IMR-90 (cell line): ENCODE results near the gene NOD2. TPM values are rescaled to one million over a fixed set of nuclear protein-coding genes. Genes with fewer than 3 reads are reported as not detected.

Experiments
- ATAC-seq: fragments of 200-7000 bp; cut with Tn5 transposase; 2 replicates; pipeline ENCODE4 v1.9.1; 2020; ENCODE audit warnings: low read depth, mild to moderate bottlenecking, moderate library complexity
- BruUV-seq: library from RNA; stranded (reverse); fragments of 400-500 nt; replicated peaks from 2 replicates; lab custom pipeline; 2021; lab: Mats Ljungman, UMichigan
- CTCF ChIA-PET: fragments of 300-600 bp; formaldehyde crosslinking; extraction: SDS; loops from one replicate; lab custom pipeline; 2021; ENCODE audit warnings: antibody characterized with exemption; lab: Yijun Ruan, JAX
- POLR2A ChIA-PET: fragments of 300-600 bp; sonication (Branson Sonifier 250); formaldehyde crosslinking; loops from one replicate; lab custom pipeline; 2022; ENCODE audit warnings: antibody characterized with exemption; ENCODE audit not compliant: unreplicated experiment; lab: Charles Lee
- DNase-seq: peaks from one replicate; pipeline ENCODE4 v3.0.0; 2013
- H2AFZ ChIP-seq: replicated peaks from 2 replicates; pipeline ENCODE3; 2013; ENCODE audit warnings: low read length, mild to moderate bottlenecking; ENCODE audit not compliant: poor library complexity
- H2AK5ac ChIP-seq: 2 replicates; pipeline ENCODE4 v1.6.1; 2013; ENCODE audit warnings: low read depth, low read length, inconsistent platforms
- H2AK9ac ChIP-seq: replicated peaks from 2 replicates; pipeline ENCODE3; 2013; ENCODE audit warnings: mild to moderate bottlenecking, low read depth, low read length, moderate library complexity; ENCODE audit not compliant: poor library complexity
- H2BK120ac ChIP-seq: 2 replicates; pipeline ENCODE4 v1.6.1; 2013; ENCODE audit warnings: low read depth, low read length, inconsistent platforms
- H2BK15ac ChIP-seq: 3 replicates; pipeline ENCODE4 v1.6.1; 2013; ENCODE audit warnings: low read depth, low read length, inconsistent platforms
- H2BK20ac ChIP-seq: 2 replicates; pipeline ENCODE4 v1.6.1; 2013; ENCODE audit warnings: low read depth, mild to moderate bottlenecking, inconsistent platforms, low read length, moderate library complexity
- H2BK5ac ChIP-seq: 2 replicates; pipeline ENCODE4 v1.6.1; 2013; ENCODE audit warnings: mild to moderate bottlenecking, low read depth, low read length, inconsistent platforms; ENCODE audit not compliant: poor library complexity, severe bottlenecking
- H3K14ac ChIP-seq: replicated peaks from 2 replicates; pipeline ENCODE4 v1.6.1; 2013; ENCODE audit warnings: low read depth, low read length, inconsistent platforms
- H3K18ac ChIP-seq: 2 replicates; pipeline ENCODE4 v1.6.1; 2013; ENCODE audit warnings: low read depth, low read length, control low read depth
- H3K23ac ChIP-seq: 2 replicates; pipeline ENCODE4 v1.6.1; 2013; ENCODE audit warnings: low read depth, low read length, inconsistent platforms
- H3K27ac ChIP-seq: 2 replicates; pipeline ENCODE4 v1.5.1; 2013; ENCODE audit warnings: mild to moderate bottlenecking, control low read depth, low read length; ENCODE audit not compliant: insufficient read depth
- H3K27me3 ChIP-seq: 2 replicates; pipeline ENCODE4 v1.6.1; 2013; ENCODE audit warnings: low read length; ENCODE audit not compliant: control insufficient read depth, insufficient read depth
- H3K36me3 ChIP-seq: 2 replicates; pipeline ENCODE4 v1.6.1; 2013; ENCODE audit warnings: low read length, mixed read lengths; ENCODE audit not compliant: control insufficient read depth, insufficient read depth
- H3K4ac ChIP-seq: 2 replicates; pipeline ENCODE4 v1.6.1; 2013; ENCODE audit warnings: low read depth, low read length, inconsistent platforms
- H3K4me1 ChIP-seq: 2 replicates; pipeline ENCODE4 v1.6.1; 2013; ENCODE audit warnings: low read length, mixed read lengths; ENCODE audit not compliant: control insufficient read depth, insufficient read depth
- H3K4me2 ChIP-seq: 2 replicates; pipeline ENCODE4 v1.6.1; 2013; ENCODE audit warnings: low read depth, mild to moderate bottlenecking, control low read depth, low read length, moderate library complexity
- H3K4me3 ChIP-seq: 2 replicates; pipeline ENCODE4 v1.5.1; 2013; ENCODE audit warnings: low read depth, mild to moderate bottlenecking, control low read depth, low read length, moderate library complexity; ENCODE audit not compliant: insufficient read depth
- H3K56ac ChIP-seq: 2 replicates; pipeline ENCODE4 v1.6.1; 2013; ENCODE audit warnings: low read length, inconsistent platforms; ENCODE audit not compliant: insufficient read depth; ENCODE audit errors: extremely low read depth
- H3K79me1 ChIP-seq, 2 experiments: 2 replicates each; pipeline ENCODE4 v1.6.1; 2013; ENCODE audit warnings: low read length in 2 of 2, inconsistent platforms in 1 of 2, low read depth in 1 of 2
- H3K9ac ChIP-seq: 2 replicates; pipeline ENCODE4 v1.6.1; 2013; ENCODE audit warnings: low read depth, low read length, control low read depth
- H3K9me1 ChIP-seq: 2 replicates; pipeline ENCODE4 v1.6.1; 2013; ENCODE audit warnings: low read length, inconsistent platforms; ENCODE audit not compliant: insufficient read depth
- H3K9me3 ChIP-seq: 2 replicates; pipeline ENCODE4 v1.6.1; 2013; ENCODE audit warnings: low read length; ENCODE audit not compliant: control insufficient read depth, insufficient read depth
- H4K20me1 ChIP-seq: 2 replicates; pipeline ENCODE4 v1.6.1; 2013; ENCODE audit warnings: low read length, inconsistent platforms; ENCODE audit not compliant: insufficient read depth
- H4K5ac ChIP-seq: 2 replicates; pipeline ENCODE4 v1.6.1; 2013; ENCODE audit warnings: mild to moderate bottlenecking, low read depth, low read length, control low read depth
- H4K8ac ChIP-seq, 2 experiments: 2 replicates each; pipeline ENCODE4 v1.6.1; 2013; ENCODE audit warnings: low read depth in 2 of 2, low read length in 2 of 2, control low read depth in 1 of 2, inconsistent platforms in 1 of 2
- H4K91ac ChIP-seq: 2 replicates; pipeline ENCODE4 v1.6.1; 2013; ENCODE audit warnings: low read depth, low read length, inconsistent platforms; ENCODE audit not compliant: insufficient read depth
- NFE2L2 ChIP-seq: fragments of 150-350 bp; IDR thresholded peaks from 2 replicates; pipeline ENCODE4 v1.6.1; 2016; ENCODE audit warnings: low read depth, mild to moderate bottlenecking, low read length
- WGBS, 2 experiments: methylation state at CpG; one replicate each; pipeline versions ENCODE4 v1.1.5 to v1.1.7; 2013; ENCODE audit warnings: missing lambda C conversion rate in 2 of 2; ENCODE audit not compliant: insufficient read length in 1 of 2; ENCODE audit errors: extremely low coverage in 2 of 2; 5-methylcytosine and 5-hydroxymethylcytosine counted together
- dilution Hi-C: fragments of 300-500 bp; cut with HindIII; formaldehyde crosslinking; loops from one replicate; pipeline ENCODE4 v1.14.3; 2018; ENCODE audit warnings: low sequenced_read_pairs; ENCODE audit not compliant: unreplicated experiment
- in situ Hi-C: fragments of 300-500 bp; cut with MboI; formaldehyde crosslinking; loops from 3 replicates; pipeline ENCODE4 v1.14.3; 2019; ENCODE audit warnings: low sequenced_read_pairs, inconsistent platforms, mixed read lengths
- intact Hi-C: fragments of 100-400 bp; cut with micrococcal nuclease; formaldehyde crosslinking; loops from 2 replicates; pipeline ENCODE4 v1.10.0; 2022
- polyA plus RNA-seq, 3 experiments: library from polyadenylated mRNA; depleted of rRNA; stranded (reverse); fragments of >200 nt; gene quantifications; 2 replicates each; pipeline ENCODE4 v1.2.3, GENCODE V29; 2012; ENCODE audit warnings: low replicate concordance in 1 of 3
- total RNA-seq: library from RNA; depleted of rRNA; stranded (reverse); fragments of >200 nt; gene quantifications from 2 replicates; pipeline ENCODE4 v1.2.3, GENCODE V29; 2012
- TF ChIP-seq, protein P1 (sequence below): fragments of 150-350 bp; IDR thresholded peaks from 2 replicates; pipeline ENCODE4 v1.6.1; 2017; ENCODE audit warnings: mild to moderate bottlenecking, antibody characterized with exemption, low read length, low read depth

The NOD2 gene
- total and polyA plus RNA-seq, 2 of the 4 experiments (the other 2 are of a cell fraction): not detected

DNA sequence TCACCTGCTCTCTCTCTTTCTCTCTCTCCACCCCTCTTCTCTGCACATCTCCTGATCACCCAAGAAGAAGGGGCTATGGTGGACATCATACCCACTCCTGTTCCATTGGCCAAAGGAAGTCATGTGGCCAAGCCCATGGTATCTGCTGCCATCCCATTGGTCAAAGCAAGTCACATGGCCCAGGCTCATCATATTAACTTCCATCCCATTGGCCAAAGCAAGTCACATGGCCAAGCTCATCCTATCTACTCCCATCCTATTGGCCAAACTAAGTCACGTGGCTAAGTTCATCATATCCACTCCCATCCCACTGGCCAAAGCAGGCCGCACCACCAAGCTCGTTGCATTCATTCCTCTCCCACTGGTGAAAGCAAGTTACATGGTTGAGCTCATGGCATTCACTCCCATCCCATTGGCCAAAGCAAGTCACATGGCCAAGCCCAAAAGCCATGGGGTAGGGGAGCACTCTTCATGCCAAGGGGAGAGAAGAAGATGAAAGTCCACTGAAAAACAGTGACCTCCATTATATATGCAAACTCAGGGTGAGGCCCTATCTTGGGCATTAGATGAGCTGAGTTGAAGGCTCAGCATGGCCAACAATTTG is 41.5 kb upstream of the NOD2 start:
- Histone ChIP-seq H2AFZ (no peak overlapping the region), H2BK120ac (no peak overlapping the region), H3K9me3 (no peaks in the 10 kb centered on the region), H3K4me1 (no peaks in the 10 kb centered on the region), H3K36me3 (no peaks in the 10 kb centered on the region), H3K27me3 (peaks cover 9% of the 10 kb centered on the region; the same call in 1 of the 2 replicates), H3K14ac (no peak overlapping the region), H4K5ac (no peak overlapping the region), H3K18ac (no peak overlapping the region), H2AK5ac (no peak overlapping the region), H2BK20ac (no peak overlapping the region), H3K79me1 (no peaks in the 10 kb centered on the region), H3K4me3 (no peak overlapping the region), H3K56ac (no peak overlapping the region), H4K91ac (no peak overlapping the region), H3K4me2 (no peak overlapping the region), H4K20me1 (no peaks in the 10 kb centered on the region), H3K27ac (no peak overlapping the region), H2BK15ac (no peak overlapping the region), H2BK5ac (no peak overlapping the region), H3K23ac (no peak overlapping the region), H3K4ac (no peak overlapping the region), H3K9ac (no peak overlapping the region), H4K8ac (no peak overlapping the region), H2AK9ac (no peak overlapping the region), H3K9me1 (no peaks in the 10 kb centered on the region)
- in situ Hi-C loops (loop anchor here (25.0 kb wide), 1 partner anchor 440 kb away; no protein-coding TSS in a partner anchor), dilution Hi-C loops (no loop called here), intact Hi-C loops (no loop called here)
- TF ChIP-seq NFE2L2: no peak
- TF ChIP-seq, protein P1, sequence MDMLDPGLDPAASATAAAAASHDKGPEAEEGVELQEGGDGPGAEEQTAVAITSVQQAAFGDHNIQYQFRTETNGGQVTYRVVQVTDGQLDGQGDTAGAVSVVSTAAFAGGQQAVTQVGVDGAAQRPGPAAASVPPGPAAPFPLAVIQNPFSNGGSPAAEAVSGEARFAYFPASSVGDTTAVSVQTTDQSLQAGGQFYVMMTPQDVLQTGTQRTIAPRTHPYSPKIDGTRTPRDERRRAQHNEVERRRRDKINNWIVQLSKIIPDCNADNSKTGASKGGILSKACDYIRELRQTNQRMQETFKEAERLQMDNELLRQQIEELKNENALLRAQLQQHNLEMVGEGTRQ: peak; percentile 73
- ChIA-PET CTCF (interaction anchor here (1.9 kb wide), 1 partner anchor 13 kb away, joined by 11 read pairs; no protein-coding TSS in a partner anchor), POLR2A (no interaction called here)
- BruUV-seq: no TSS peak
- WGBS, 2 experiments: 50% methylated on average over 1 of the region's 3 CpGs; no CpG with 5 or more reads in 1 of the 2 experiments
- DNase-seq: no peak
- no peak for ATAC-seq
